GM04503 (cell line): ENCODE results near the gene PREX1.
"Not testable (repeated sequence)": the region's sequence is repeated elsewhere in the genome, so short reads cannot be mapped to it uniquely, and the experiment has no call there.

Experiments
- DNase-seq: peaks from one replicate; pipeline ENCODE4 v3.0.0-alpha.2; 2012; ENCODE audit warnings: low read depth

The PREX1 gene

GRCh38 chr20:48846516-48847492 is 19.0 kb upstream of the PREX1 start:
- no peak for DNase-seq

- no peak for DNase-seq
Observed at GRCh38 chr20:48845721-48846306, 18.0 kb upstream of the PREX1 start.

GRCh38 chr20:48844996-48845395 is 17.2 kb upstream of the PREX1 start:
- no peak for DNase-seq

- not testable (repeated sequence) for DNase-seq
Observed at GRCh38 chr20:48843896-48844295, 16.1 kb upstream of the PREX1 start.

- DNase-seq, result no peak
Observed at GRCh38 chr20:48843057-48843806, 15.4 kb upstream of the PREX1 start.

- DNase-seq, result peak; percentile 62
Observed at GRCh38 chr20:48841875-48842529, 14.2 kb upstream of the PREX1 start.

- no peak for DNase-seq
Observed at GRCh38 chr20:48841196-48841874, 13.5 kb upstream of the PREX1 start.

- DNase-seq, result no peak
Observed at GRCh38 chr20:48839154-48839917, 11.5 kb upstream of the PREX1 start.

GRCh38 chr20:48837014-48837413 is 9.2 kb upstream of the PREX1 start:
- DNase-seq, result no peak

- DNase-seq, result no peak
Observed at GRCh38 chr20:48835390-48835789, 7.6 kb upstream of the PREX1 start.

GRCh38 chr20:48834278-48834677 is 6.5 kb upstream of the PREX1 start:
- no peak for DNase-seq

GRCh38 chr20:48832405-48832730 is 4.6 kb upstream of the PREX1 start:
- no peak for DNase-seq

- peak; percentile 55 for DNase-seq
Observed at GRCh38 chr20:48831718-48832404, 4.1 kb upstream of the PREX1 start.

- no peak for DNase-seq
Observed at GRCh38 chr20:48830826-48831318, 3.1 kb upstream of the PREX1 start.

- no peak for DNase-seq
Observed at GRCh38 chr20:48829940-48830339, 2.1 kb upstream of the PREX1 start.

- no peak for DNase-seq
Observed at GRCh38 chr20:48828734-48829460, 1.1 kb upstream of the PREX1 start.

- no peak for DNase-seq
Observed at GRCh38 chr20:48826883-48827771, 672 bp downstream of the PREX1 start.

GRCh38 chr20:48826480-48826879 is 1.3 kb downstream of the PREX1 start:
- not testable (repeated sequence) for DNase-seq
